H9 (cell line): Measurements from ENCODE around the gene NHLRC4. TPM values are rescaled to one million over a fixed set of nuclear protein-coding genes. Genes with fewer than 3 reads are reported as not detected.

ENCODE experiments used
- DNase-seq: peaks from one replicate; pipeline ENCODE4 v3.0.0-alpha.2; 2017
- H2AFZ ChIP-seq: one replicate; pipeline ENCODE4 v1.6.1; 2013; ENCODE audit warnings: mild to moderate bottlenecking, low read length, control low read depth, moderate library complexity
- H2AK5ac ChIP-seq: 2 replicates; pipeline ENCODE4 v1.6.1; 2013; ENCODE audit warnings: low read length, control low read depth, mixed read lengths; ENCODE audit not compliant: insufficient read length
- H2BK120ac ChIP-seq: one replicate; pipeline ENCODE4 v1.6.1; 2013; ENCODE audit warnings: low read depth, mild to moderate bottlenecking, low read length, control low read depth, inconsistent platforms; ENCODE audit not compliant: poor library complexity, severe bottlenecking
- H2BK12ac ChIP-seq: 2 replicates; pipeline ENCODE4 v1.6.1; 2013; ENCODE audit warnings: low read length, control low read depth, mixed read lengths, low read depth; ENCODE audit not compliant: insufficient read length
- H2BK15ac ChIP-seq: 2 replicates; pipeline ENCODE4 v1.6.1; 2013; ENCODE audit warnings: low read depth, low read length, control low read depth
- H2BK20ac ChIP-seq: one replicate; pipeline ENCODE4 v1.6.1; 2013; ENCODE audit warnings: low read depth, mild to moderate bottlenecking, low read length, control low read depth, inconsistent platforms; ENCODE audit not compliant: poor library complexity, severe bottlenecking
- H2BK5ac ChIP-seq: 2 replicates; pipeline ENCODE4 v1.6.1; 2013; ENCODE audit warnings: low read length, control low read depth, mixed read lengths; ENCODE audit not compliant: insufficient read length
- H3K14ac ChIP-seq: 2 replicates; pipeline ENCODE4 v1.6.1; 2013; ENCODE audit warnings: low read length, control low read depth; ENCODE audit not compliant: insufficient read depth
- H3K18ac ChIP-seq: 2 replicates; pipeline ENCODE4 v1.6.1; 2013; ENCODE audit warnings: low read depth, mild to moderate bottlenecking, mixed read lengths, low read length, control low read depth; ENCODE audit not compliant: insufficient read length
- H3K23ac ChIP-seq: 2 replicates; pipeline ENCODE4 v1.6.1; 2013; ENCODE audit warnings: low read length, control low read depth, mixed read lengths, low read depth; ENCODE audit not compliant: insufficient read length
- H3K23me2 ChIP-seq: 2 replicates; pipeline ENCODE4 v1.6.1; 2013; ENCODE audit warnings: low read depth, mild to moderate bottlenecking, mixed read lengths, low read length, control low read depth; ENCODE audit not compliant: insufficient read length, poor library complexity, severe bottlenecking
- H3K27ac ChIP-seq: 2 replicates; pipeline ENCODE4 v1.5.1; 2013; ENCODE audit warnings: low read length, control low read depth, mixed read lengths, low read depth; ENCODE audit not compliant: insufficient read length
- H3K27me3 ChIP-seq: 2 replicates; pipeline ENCODE4 v1.6.1; 2013; ENCODE audit warnings: low read length, control low read depth, inconsistent platforms; ENCODE audit not compliant: insufficient read depth
- H3K4ac ChIP-seq: 2 replicates; pipeline ENCODE4 v1.6.1; 2013; ENCODE audit warnings: low read depth, mild to moderate bottlenecking, control low read depth, inconsistent platforms, low read length, moderate library complexity
- H3K4me1 ChIP-seq: 2 replicates; pipeline ENCODE4 v1.6.1; 2013; ENCODE audit warnings: low read length, control low read depth, inconsistent platforms; ENCODE audit not compliant: insufficient read depth
- H3K4me2 ChIP-seq: 2 replicates; pipeline ENCODE4 v1.6.1; 2013; ENCODE audit warnings: low read length, control low read depth, mixed read lengths; ENCODE audit not compliant: insufficient read length, insufficient read depth
- H3K56ac ChIP-seq: 2 replicates; pipeline ENCODE4 v1.6.1; 2013; ENCODE audit warnings: low read depth, mild to moderate bottlenecking, mixed read lengths, low read length, control low read depth; ENCODE audit not compliant: insufficient read length
- H3K79me1 ChIP-seq: 2 replicates; pipeline ENCODE4 v1.6.1; 2013; ENCODE audit warnings: low read depth, mild to moderate bottlenecking, moderate library complexity, low read length, control low read depth, inconsistent platforms; ENCODE audit not compliant: insufficient read depth, poor library complexity, severe bottlenecking
- H3K79me2 ChIP-seq: 2 replicates; pipeline ENCODE4 v1.6.1; 2013; ENCODE audit warnings: low read length, control low read depth, inconsistent platforms; ENCODE audit not compliant: insufficient read depth
- H3K9ac ChIP-seq: 2 replicates; pipeline ENCODE4 v1.6.1; 2013; ENCODE audit warnings: low read length, control low read depth, mixed read lengths; ENCODE audit not compliant: insufficient read length; ENCODE audit errors: extremely low read depth
- H3K9me3 ChIP-seq: one replicate; pipeline ENCODE4 v1.6.1; 2013; ENCODE audit warnings: low read depth, low read length, inconsistent platforms; ENCODE audit not compliant: control insufficient read depth
- H3T11ph ChIP-seq: one replicate; pipeline ENCODE4 v1.6.1; 2013; ENCODE audit warnings: mild to moderate bottlenecking, low read length, control low read depth, inconsistent platforms
- H4K20me1 ChIP-seq: one replicate; pipeline ENCODE4 v1.6.1; 2013; ENCODE audit not compliant: control insufficient read depth, insufficient read length, insufficient read depth
- H4K5ac ChIP-seq: 2 replicates; pipeline ENCODE4 v1.6.1; 2013; ENCODE audit warnings: low read depth, mild to moderate bottlenecking, mixed read lengths, low read length, control low read depth; ENCODE audit not compliant: insufficient read length
- H4K8ac ChIP-seq: replicated peaks from 2 replicates; pipeline ENCODE4 v1.6.1; 2013; ENCODE audit warnings: low read length, control low read depth, mixed read lengths, low read depth; ENCODE audit not compliant: insufficient read length
- H4K91ac ChIP-seq: 2 replicates; pipeline ENCODE4 v1.6.1; 2013; ENCODE audit warnings: low read depth, mild to moderate bottlenecking, moderate library complexity, mixed read lengths, low read length, control low read depth; ENCODE audit not compliant: insufficient read length
- H3K27ac Mint-ChIP-seq, 3 experiments: 2 replicates in 2 of 3; 3 replicates in 1 of 3; pipeline ENCODE4 v1.8.0; 2020 to 2021; ENCODE audit warnings: mixed read lengths in 3 of 3, mild to moderate bottlenecking in 1 of 3, moderate library complexity in 1 of 3
- H3K27me3 Mint-ChIP-seq: 2 replicates; pipeline ENCODE4 v1.8.0; 2021; ENCODE audit warnings: low read depth, mild to moderate bottlenecking, moderate library complexity, mixed read lengths
- H3K36me3 Mint-ChIP-seq, 3 experiments: 2 replicates in 2 of 3; 3 replicates in 1 of 3; pipeline ENCODE4 v1.8.0; 2020 to 2021; ENCODE audit warnings: low read depth in 3 of 3, mixed read lengths in 3 of 3; ENCODE audit not compliant: insufficient read depth in 1 of 3
- H3K4me1 Mint-ChIP-seq, 2 experiments: 2 replicates each; pipeline ENCODE4 v1.8.0; 2020; ENCODE audit warnings: mixed read lengths in 2 of 2
- H3K4me3 Mint-ChIP-seq, 2 experiments: 2 replicates in 1 of 2; 3 replicates in 1 of 2; pipeline ENCODE4 v1.8.0; 2020 to 2021; ENCODE audit warnings: mild to moderate bottlenecking in 2 of 2, mixed read lengths in 2 of 2, moderate library complexity in 1 of 2
- H3K9me3 Mint-ChIP-seq, 2 experiments: 2 replicates in 1 of 2; 3 replicates in 1 of 2; pipeline ENCODE4 v1.8.0; 2020; ENCODE audit warnings: mild to moderate bottlenecking in 2 of 2, mixed read lengths in 2 of 2, moderate library complexity in 1 of 2
- CTCF ChIP-seq: fragments of 200-600 bp; sonication (generic); conservative IDR thresholded peaks from 3 replicates; pipeline ENCODE4 v1.8.0; 2021; ENCODE audit warnings: antibody characterized with exemption, mild to moderate bottlenecking
- WGBS: extraction: QIAGEN DNeasy Blood & Tissue Kit; methylation state at CpG from one replicate; pipeline ENCODE4 v1.1.7; 2013; ENCODE audit warnings: missing lambda C conversion rate, low lambda C conversion rate, mixed read lengths; ENCODE audit not compliant: insufficient read length; ENCODE audit errors: extremely low coverage; 5-methylcytosine and 5-hydroxymethylcytosine counted together
- total RNA-seq: library from RNA; stranded (reverse); gene quantifications from 2 replicates; pipeline ENCODE4 v1.2.1, GENCODE V29; 2021

Gene NHLRC4
- total RNA-seq, 1 experiment from 2014 or later, result 0.42 TPM

- no peak overlapping the region for H3K4ac ChIP-seq
- peaks cover 9% of the 10 kb centered on the region for H3K27me3 Mint-ChIP-seq
- no peaks in the 10 kb centered on the region for H3K79me1 ChIP-seq
- WGBS, result no CpG with 5 or more reads among the region's 43 CpGs
- H4K20me1 ChIP-seq, result no peaks in the 10 kb centered on the region
- no peaks in the 10 kb centered on the region for H3K27me3 ChIP-seq
- H3K4me1 ChIP-seq, result no peaks in the 10 kb centered on the region
- H4K5ac ChIP-seq, result no peak overlapping the region
- H3K79me2 ChIP-seq, result no peaks in the 10 kb centered on the region; the same call in 1 of the 2 replicates
- no peak overlapping the region for H3K27ac Mint-ChIP-seq
- no peak overlapping the region for H2BK120ac ChIP-seq
- no peak for DNase-seq
- no peak overlapping the region for H3K4me3 Mint-ChIP-seq
- no peak overlapping the region for H3K56ac ChIP-seq
- peaks cover 0 to 5% of the 10 kb centered on the region in 2 experiments; a peak in 3 of 5 replicates for H3K9me3 Mint-ChIP-seq
- no peak overlapping the region for H3K23ac ChIP-seq
- no peak overlapping the region for H3K18ac ChIP-seq
- H4K8ac ChIP-seq, result no peak overlapping the region
- H3T11ph ChIP-seq, result no peak overlapping the region
- no peaks in the 10 kb centered on the region for H3K23me2 ChIP-seq
- H2BK15ac ChIP-seq, result no peak overlapping the region
- H4K91ac ChIP-seq, result no peak overlapping the region
- H3K14ac ChIP-seq, result no peak overlapping the region; the same call in 1 of the 2 replicates
- H3K4me1 Mint-ChIP-seq, result 0 out of 4 replicates have a peak, but pooled peaks cover 0 to 3% of the 10 kb centered on the region in 2 experiments
- H3K27ac ChIP-seq, result no peak overlapping the region
- TF ChIP-seq CTCF, result no peak
- no peak overlapping the region for H2BK5ac ChIP-seq
- H2AK5ac ChIP-seq, result no peak overlapping the region
- no peak overlapping the region for H2AFZ ChIP-seq
- H3K9ac ChIP-seq, result no peak overlapping the region
- H3K9me3 ChIP-seq, result no peaks in the 10 kb centered on the region
- no peak overlapping the region for H2BK20ac ChIP-seq
- H3K36me3 Mint-ChIP-seq, result peaks cover 11 to 24% (median 19%) of the 10 kb centered on the region in 3 experiments; a peak in 6 of 7 replicates
- H3K4me2 ChIP-seq, result no peak overlapping the region
- no peak overlapping the region for H2BK12ac ChIP-seq
Measured at GRCh38 chr16:598823-599739, 32.3 kb downstream of the NHLRC4 start.
